H1 (cell line): ENCODE results near the gene EZH1. TPM values are rescaled to one million over a fixed set of nuclear protein-coding genes. Genes with fewer than 3 reads are reported as not detected.

Experiments
- CTCF ChIA-PET: fragments of 300-600 bp; sonication (Branson Sonifier 250); formaldehyde crosslinking; loops from one replicate; lab custom pipeline; 2021; ENCODE audit not compliant: partially characterized antibody; lab: Charles Lee
- POLR2A ChIA-PET: fragments of 300-600 bp; sonication (Branson Sonifier 250); formaldehyde crosslinking; loops from one replicate; lab custom pipeline; 2021; ENCODE audit warnings: inconsistent platforms; ENCODE audit not compliant: partially characterized antibody; lab: Charles Lee
- DNase-seq, 2 experiments: peaks; one replicate each; pipeline versions ENCODE4 v3.0.0 to v3.0.0-alpha.2; 2010 to 2022; ENCODE audit warnings: low spot score in 2 of 2, low read depth in 1 of 2, mixed read lengths in 1 of 2
- FAIRE-seq: peaks from 2 replicates; lab custom pipeline; 2011; peaks lifted over from hg19 to GRCh38; lab: Jason Lieb, UNC
- H2AFZ ChIP-seq: 2 replicates; pipeline ENCODE4 v1.8.1; 2012; ENCODE audit warnings: low read length, inconsistent platforms
- H2AK5ac ChIP-seq: 2 replicates; pipeline ENCODE4 v1.6.1; 2013; ENCODE audit warnings: low read depth, low read length
- H2BK120ac ChIP-seq: replicated peaks from 2 replicates; pipeline ENCODE3; 2013; ENCODE audit warnings: low read depth, low read length, inconsistent platforms
- H2BK12ac ChIP-seq: 2 replicates; pipeline ENCODE4 v1.6.1; 2013; ENCODE audit warnings: low read depth, low read length
- H2BK15ac ChIP-seq: 2 replicates; pipeline ENCODE4 v1.6.1; 2013; ENCODE audit warnings: low read length
- H2BK20ac ChIP-seq: 2 replicates; pipeline ENCODE4 v1.6.1; 2013; ENCODE audit warnings: low read length
- H2BK5ac ChIP-seq: 2 replicates; pipeline ENCODE4 v1.6.1; 2013; ENCODE audit warnings: low read depth, low read length
- H3K14ac ChIP-seq: 2 replicates; pipeline ENCODE4 v1.6.1; 2013; ENCODE audit warnings: inconsistent platforms; ENCODE audit not compliant: insufficient read length
- H3K18ac ChIP-seq: 2 replicates; pipeline ENCODE4 v1.6.1; 2013; ENCODE audit warnings: low read length; ENCODE audit errors: extremely low read depth
- H3K23ac ChIP-seq: 2 replicates; pipeline ENCODE4 v1.6.1; 2013; ENCODE audit warnings: inconsistent platforms; ENCODE audit not compliant: insufficient read length
- H3K23me2 ChIP-seq: 2 replicates; pipeline ENCODE4 v1.6.1; 2013; ENCODE audit warnings: low read depth, low read length
- H3K27ac ChIP-seq: 2 replicates; pipeline ENCODE4 v1.6.1; 2011; ENCODE audit warnings: low read depth, low read length, inconsistent platforms
- H3K27me3 ChIP-seq, 4 experiments: replicated peaks in 1 of 4; 1 replicate in 1 of 4; 2 replicates in 3 of 4; pipeline versions ENCODE4 v1.6.1 to v1.8.1; 2011 to 2013; ENCODE audit warnings: low read length in 3 of 4, mild to moderate bottlenecking in 3 of 4, inconsistent platforms in 2 of 4, mixed read lengths in 2 of 4, moderate library complexity in 1 of 4; ENCODE audit not compliant: control insufficient read depth in 3 of 4, insufficient read depth in 3 of 4; ENCODE audit errors: extremely low read depth in 1 of 4
- H3K36me3 ChIP-seq, 4 experiments: 2 replicates each; pipeline versions ENCODE4 v1.6.1 to v1.8.1; 2011 to 2013; ENCODE audit warnings: mild to moderate bottlenecking in 4 of 4, low read length in 3 of 4, moderate library complexity in 2 of 4, control low read depth in 1 of 4, inconsistent platforms in 1 of 4; ENCODE audit not compliant: insufficient read depth in 4 of 4, control insufficient read depth in 2 of 4
- H3K4ac ChIP-seq: replicated peaks from 2 replicates; pipeline ENCODE3; 2013; ENCODE audit warnings: low read length, low read depth, mixed read lengths, inconsistent platforms; ENCODE audit not compliant: insufficient read length
- H3K4me1 ChIP-seq, 4 experiments: replicated peaks in 1 of 4; 1 replicate in 1 of 4; 2 replicates in 3 of 4; pipeline versions ENCODE4 v1.6.1 to v1.8.1; 2011 to 2013; ENCODE audit warnings: low read length in 3 of 4, inconsistent platforms in 2 of 4, mixed read lengths in 1 of 4; ENCODE audit not compliant: insufficient read depth in 4 of 4, control insufficient read depth in 3 of 4
- H3K4me2 ChIP-seq, 2 experiments: 2 replicates each; pipeline versions ENCODE4 v1.6.1 to v1.8.1; 2011 to 2013; ENCODE audit warnings: low read depth in 2 of 2, low read length in 2 of 2, control low read depth in 1 of 2, inconsistent platforms in 1 of 2, mild to moderate bottlenecking in 1 of 2; ENCODE audit not compliant: insufficient read depth in 1 of 2
- H3K4me3 ChIP-seq, 4 experiments: fragments of 200-600, 300-600 bp in 1 of 4; sonication (generic), shearing (Covaris generic), sonication (Bioruptor Twin) in 1 of 4; 2 replicates each; pipeline versions ENCODE4 v1.5.1 to v1.8.1; 2011 to 2016; ENCODE audit warnings: low read length in 4 of 4, low read depth in 3 of 4, control low read depth in 2 of 4, inconsistent platforms in 2 of 4, mild to moderate bottlenecking in 2 of 4, mixed read lengths in 1 of 4, moderate library complexity in 1 of 4; ENCODE audit not compliant: insufficient read depth in 2 of 4; ENCODE audit errors: extremely low read depth in 1 of 4
- H3K56ac ChIP-seq: replicated peaks from 2 replicates; pipeline ENCODE3; 2013; ENCODE audit warnings: low read depth, mild to moderate bottlenecking, mixed read lengths, low read length, inconsistent platforms; ENCODE audit not compliant: insufficient read length
- H3K79me1 ChIP-seq: 2 replicates; pipeline ENCODE4 v1.6.1; 2013; ENCODE audit warnings: low read depth, low read length, control low read depth
- H3K79me2 ChIP-seq, 2 experiments: 2 replicates each; pipeline versions ENCODE4 v1.6.1 to v1.8.1; 2012 to 2013; ENCODE audit warnings: low read length in 2 of 2, mild to moderate bottlenecking in 2 of 2, inconsistent platforms in 1 of 2; ENCODE audit not compliant: insufficient read depth in 2 of 2, control insufficient read depth in 1 of 2
- H3K9ac ChIP-seq, 4 experiments: replicated peaks in 1 of 4; 1 replicate in 1 of 4; 2 replicates in 3 of 4; pipeline versions ENCODE4 v1.6.1 to v1.8.1; 2011 to 2013; ENCODE audit warnings: low read depth in 3 of 4, low read length in 3 of 4, control low read depth in 2 of 4, mild to moderate bottlenecking in 2 of 4, moderate library complexity in 2 of 4, inconsistent platforms in 1 of 4; ENCODE audit errors: extremely low read depth in 1 of 4
- H3K9me3 ChIP-seq, 2 experiments: 2 replicates each; pipeline versions ENCODE4 v1.6.1 to v1.8.1; 2012 to 2013; ENCODE audit warnings: mild to moderate bottlenecking in 2 of 2, moderate library complexity in 2 of 2, control low read depth in 1 of 2, inconsistent platforms in 1 of 2, low read depth in 1 of 2, low read length in 1 of 2, mixed read lengths in 1 of 2; ENCODE audit not compliant: insufficient read depth in 2 of 2
- H4K20me1 ChIP-seq, 2 experiments: replicated peaks in 1 of 2; 2 replicates each; pipeline versions ENCODE3 to v1.8.1; 2011 to 2013; ENCODE audit warnings: inconsistent platforms in 2 of 2, low read length in 2 of 2, mild to moderate bottlenecking in 1 of 2; ENCODE audit not compliant: insufficient read depth in 2 of 2, control insufficient read depth in 1 of 2
- H4K5ac ChIP-seq: 2 replicates; pipeline ENCODE4 v1.6.1; 2013; ENCODE audit warnings: low read length, low read depth, mixed read lengths, inconsistent platforms; ENCODE audit not compliant: insufficient read length
- H4K8ac ChIP-seq: 2 replicates; pipeline ENCODE4 v1.8.0; 2013; ENCODE audit warnings: mild to moderate bottlenecking, moderate library complexity, low read length, inconsistent platforms; ENCODE audit not compliant: insufficient read depth; ENCODE audit errors: extremely low read depth
- H4K91ac ChIP-seq: replicated peaks from 2 replicates; pipeline ENCODE3; 2013; ENCODE audit warnings: low read length, mixed read lengths, inconsistent platforms; ENCODE audit not compliant: insufficient read length
- GTF2F1 ChIP-seq: IDR thresholded peaks from 2 replicates; pipeline ENCODE4 v1.6.1; 2012; ENCODE audit warnings: low read depth, low read length, improper control_type of control experiment, borderline replicate concordance
- MAFK ChIP-seq: IDR thresholded peaks from 2 replicates; pipeline ENCODE4 v1.6.1; 2012; ENCODE audit warnings: low read depth, mild to moderate bottlenecking, improper control_type of control experiment, low read length
- NANOG ChIP-seq: IDR thresholded peaks from 2 replicates; pipeline ENCODE4 v1.6.1; 2011; ENCODE audit warnings: low read length, low read depth, mild to moderate bottlenecking, inconsistent platforms; ENCODE audit not compliant: insufficient read depth, poor library complexity, severe bottlenecking
- RNF2 ChIP-seq: fragments of 200-900, 300-1000 bp; sonication (generic); IDR thresholded peaks from 2 replicates; pipeline ENCODE4 v1.7.1; 2016; ENCODE audit warnings: borderline replicate concordance, low read depth, mild to moderate bottlenecking, antibody characterized with exemption, low read length; ENCODE audit not compliant: poor library complexity, severe bottlenecking; ENCODE audit errors: missing control alignments
- WGBS, 2 experiments: shearing (Covaris generic) in 1 of 2; methylation state at CpG; one replicate each; pipeline versions ENCODE4 v1.1.6 to v1.1.7; 2013 to 2015; ENCODE audit warnings: low lambda C conversion rate in 2 of 2, mixed read lengths in 2 of 2, inconsistent platforms in 1 of 2, low coverage in 1 of 2, missing lambda C conversion rate in 1 of 2; ENCODE audit not compliant: insufficient replicate concordance in 2 of 2, insufficient coverage in 1 of 2, insufficient read length in 1 of 2; ENCODE audit errors: extremely low coverage in 1 of 2, missing lambda C conversion rate in 1 of 2; 5-methylcytosine and 5-hydroxymethylcytosine counted together
- polyA plus RNA-seq, 7 experiments: library from polyadenylated mRNA; depleted of rRNA in 3 of 7; stranded (reverse) in 5 of 7; unstranded in 2 of 7; fragments of >200 nt in 5 of 7; fragments of 200-250 nt in 2 of 7; gene quantifications; 1 replicate in 5 of 7; 2 replicates in 1 of 7; 4 replicates in 1 of 7; pipeline versions ENCODE4 v1.2.1 to v1.2.3, GENCODE V29; 2011 to 2013; ENCODE audit warnings: missing spikeins in 2 of 7, mixed read lengths in 2 of 7
- total RNA-seq: library from RNA; stranded (reverse); fragmentation: NEBNext Ultra II Directional; extraction: Animal tissue kit (Norgen Biotek cat#: 25700); gene quantifications from 2 replicates; pipeline ENCODE4 v1.2.1, GENCODE V29; 2021

The EZH1 gene
- total and polyA plus RNA-seq, 2 of the 8 experiments (the other 6 are each of a cell fraction or from before 2014, with no cell fraction given) = 17.4 to 20.8 TPM

DNA sequence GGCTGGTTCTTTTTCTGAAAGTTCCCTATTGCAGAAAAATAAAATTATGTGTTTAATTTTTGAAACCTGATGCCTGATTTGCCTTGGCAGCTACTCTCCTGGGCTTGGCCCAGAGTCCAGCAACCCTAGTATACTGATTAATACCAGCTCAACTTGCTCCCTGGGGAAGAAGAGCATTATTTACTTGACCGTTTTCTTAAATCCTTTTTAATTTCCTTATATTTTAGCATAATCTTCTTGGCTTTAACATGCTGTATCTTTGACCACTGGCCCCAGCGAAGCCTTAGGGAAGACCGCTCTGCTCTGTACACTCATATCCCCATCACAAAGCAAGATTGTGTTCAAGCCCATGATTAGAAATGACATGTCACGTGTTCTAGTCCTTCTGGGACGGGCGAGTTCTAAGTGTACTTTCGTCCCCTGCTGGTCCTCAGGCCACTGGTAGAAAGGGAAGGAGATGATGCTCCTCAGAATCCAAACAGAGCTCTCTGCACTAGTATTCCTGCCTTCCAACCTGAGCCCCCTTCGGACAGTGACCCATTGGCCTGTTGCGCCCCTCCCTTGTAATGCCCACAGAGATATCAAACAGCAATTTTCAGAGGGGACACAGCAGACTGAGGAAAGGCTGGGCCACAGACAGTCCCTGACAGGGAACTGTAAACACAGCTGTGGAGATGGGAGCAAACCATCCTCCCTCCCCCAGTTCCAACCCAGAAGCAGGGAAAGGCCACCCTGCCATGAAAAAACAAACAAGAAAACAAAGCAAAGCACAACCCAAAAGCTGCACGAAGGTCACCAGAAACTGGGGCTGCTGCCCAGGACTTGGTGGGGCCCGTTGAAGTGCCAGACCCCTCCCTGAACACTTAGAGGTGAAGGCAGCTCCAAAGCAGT, 4.3 kb upstream of the EZH1 start:
- no peak overlapping the region; the same call in 1 of the 2 replicates for H4K8ac ChIP-seq
- FAIRE-seq = no peak
- no peak for TF ChIP-seq RNF2
- no peak for TF ChIP-seq MAFK
- no peak for TF ChIP-seq GTF2F1
- no peak for TF ChIP-seq NANOG
- 0 out of 2 replicates have a peak overlapping the region, but pooled peaks have one; percentile 52 for H2BK12ac ChIP-seq
- H3K79me1 ChIP-seq = no peaks in the 10 kb centered on the region
- no peak for DNase-seq
- H3K56ac ChIP-seq = no peak overlapping the region
- no peak overlapping the region for H2AK5ac ChIP-seq
- 92% methylated on average over 11 of the region's 11 CpGs; no CpG with 5 or more reads in 1 of the 2 experiments for WGBS, 2 experiments
- no peak overlapping the region for H3K23ac ChIP-seq
- no peak overlapping the region for H4K5ac ChIP-seq
- H3K9me3 ChIP-seq = peaks cover 0 to 3% of the 10 kb centered on the region in 2 experiments; a peak in 1 of 4 replicates
- CTCF ChIA-PET = interaction anchor here (0.9 to 10.0 kb wide), 8 partner anchors 13 to 171 kb away, joined by 3 to 81 read pairs (median 4); partner anchors contain the start of genes PSMC3IP, RAMP2 and VPS25
- peaks cover 0 to 3% (median 1%) of the 10 kb centered on the region in 4 experiments; a peak in 2 of 7 replicates for H3K4me1 ChIP-seq
- no peak overlapping the region for H3K14ac ChIP-seq
- H3K4me2 ChIP-seq = no peak overlapping the region; a peak in 1 of 4 replicates
- no peak overlapping the region for H3K27ac ChIP-seq
- POLR2A ChIA-PET = interaction anchor here (0.7 to 6.6 kb wide), 4 partner anchors 13 to 1060 kb away, joined by 3 to 46 read pairs (median 6); partner anchors contain the start of genes RAMP2 and VPS25
- H3K79me2 ChIP-seq = no peaks in the 10 kb centered on the region
- no peak overlapping the region for H4K91ac ChIP-seq
- peaks cover 1% of the 10 kb centered on the region; the same call in 1 of the 2 replicates for H3K23me2 ChIP-seq
- H3K4ac ChIP-seq = no peak overlapping the region
- no peak overlapping the region for H3K18ac ChIP-seq
- peaks cover 9 to 14% (median 13%) of the 10 kb centered on the region in 4 experiments for H3K27me3 ChIP-seq
- H2BK20ac ChIP-seq = 0 out of 2 replicates have a peak overlapping the region, but pooled peaks have one; percentile 21
- no peaks in the 10 kb centered on the region for H3K36me3 ChIP-seq
- H3K9ac ChIP-seq = no peak overlapping the region
- no peak overlapping the region for H2BK120ac ChIP-seq
- H3K4me3 ChIP-seq = no peak overlapping the region
- no peaks in the 10 kb centered on the region for H4K20me1 ChIP-seq
- H2AFZ ChIP-seq = no peak overlapping the region
- no peak overlapping the region for H2BK5ac ChIP-seq
- no peak overlapping the region for H2BK15ac ChIP-seq
